WTC11 (cell line): Measurements from ENCODE around the gene MRPL33.

ENCODE experiments used
- SMAD4 ChIP-seq: sonication (generic); formaldehyde crosslinking; IDR thresholded peaks from 2 replicates; pipeline ENCODE4 v1.8.0; 2022; ENCODE audit warnings: mild to moderate bottlenecking, missing genetic modification reagents
- TF ChIP-seq, protein P1 (sequence below): fragments of 200-600 bp; IDR thresholded peaks from 2 replicates; pipeline ENCODE4 v1.8.0; 2022; ENCODE audit warnings: antibody characterized with exemption

DNA sequence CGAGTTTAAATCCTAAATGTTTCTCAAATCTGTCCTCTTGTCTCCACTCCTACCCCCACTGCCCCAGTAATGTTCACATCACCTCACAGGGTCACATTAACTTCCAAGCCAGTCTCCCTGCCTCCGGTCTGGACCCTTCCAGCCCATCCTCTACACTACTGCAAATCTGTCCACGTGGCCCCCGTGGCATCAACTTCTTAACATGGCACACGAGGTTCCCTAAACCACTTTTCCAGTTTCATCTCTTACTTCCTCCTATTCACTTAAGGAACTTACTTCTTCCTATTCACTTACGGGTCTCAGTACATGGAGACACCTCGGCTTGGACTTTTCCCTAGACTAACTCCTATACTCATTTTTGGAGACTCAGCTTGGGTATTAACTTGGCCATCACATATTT is 27.0 kb downstream of the MRPL33 start:
- TF ChIP-seq, protein P1, sequence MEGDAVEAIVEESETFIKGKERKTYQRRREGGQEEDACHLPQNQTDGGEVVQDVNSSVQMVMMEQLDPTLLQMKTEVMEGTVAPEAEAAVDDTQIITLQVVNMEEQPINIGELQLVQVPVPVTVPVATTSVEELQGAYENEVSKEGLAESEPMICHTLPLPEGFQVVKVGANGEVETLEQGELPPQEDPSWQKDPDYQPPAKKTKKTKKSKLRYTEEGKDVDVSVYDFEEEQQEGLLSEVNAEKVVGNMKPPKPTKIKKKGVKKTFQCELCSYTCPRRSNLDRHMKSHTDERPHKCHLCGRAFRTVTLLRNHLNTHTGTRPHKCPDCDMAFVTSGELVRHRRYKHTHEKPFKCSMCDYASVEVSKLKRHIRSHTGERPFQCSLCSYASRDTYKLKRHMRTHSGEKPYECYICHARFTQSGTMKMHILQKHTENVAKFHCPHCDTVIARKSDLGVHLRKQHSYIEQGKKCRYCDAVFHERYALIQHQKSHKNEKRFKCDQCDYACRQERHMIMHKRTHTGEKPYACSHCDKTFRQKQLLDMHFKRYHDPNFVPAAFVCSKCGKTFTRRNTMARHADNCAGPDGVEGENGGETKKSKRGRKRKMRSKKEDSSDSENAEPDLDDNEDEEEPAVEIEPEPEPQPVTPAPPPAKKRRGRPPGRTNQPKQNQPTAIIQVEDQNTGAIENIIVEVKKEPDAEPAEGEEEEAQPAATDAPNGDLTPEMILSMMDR, result no peak
- no peak for TF ChIP-seq SMAD4 (CRISPR knock-in tag)
